GM19372 (cell line): Measurements from ENCODE around the gene ITGB3.

Experiments used
- ATAC-seq: cut with Tn5 transposase; IDR thresholded peaks from one replicate; pipeline ENCODE4 v1.9.1; 2021; ENCODE audit warnings: mild to moderate bottlenecking, low read depth, moderate library complexity; ENCODE audit not compliant: unreplicated experiment

ITGB3 gene

DNA sequence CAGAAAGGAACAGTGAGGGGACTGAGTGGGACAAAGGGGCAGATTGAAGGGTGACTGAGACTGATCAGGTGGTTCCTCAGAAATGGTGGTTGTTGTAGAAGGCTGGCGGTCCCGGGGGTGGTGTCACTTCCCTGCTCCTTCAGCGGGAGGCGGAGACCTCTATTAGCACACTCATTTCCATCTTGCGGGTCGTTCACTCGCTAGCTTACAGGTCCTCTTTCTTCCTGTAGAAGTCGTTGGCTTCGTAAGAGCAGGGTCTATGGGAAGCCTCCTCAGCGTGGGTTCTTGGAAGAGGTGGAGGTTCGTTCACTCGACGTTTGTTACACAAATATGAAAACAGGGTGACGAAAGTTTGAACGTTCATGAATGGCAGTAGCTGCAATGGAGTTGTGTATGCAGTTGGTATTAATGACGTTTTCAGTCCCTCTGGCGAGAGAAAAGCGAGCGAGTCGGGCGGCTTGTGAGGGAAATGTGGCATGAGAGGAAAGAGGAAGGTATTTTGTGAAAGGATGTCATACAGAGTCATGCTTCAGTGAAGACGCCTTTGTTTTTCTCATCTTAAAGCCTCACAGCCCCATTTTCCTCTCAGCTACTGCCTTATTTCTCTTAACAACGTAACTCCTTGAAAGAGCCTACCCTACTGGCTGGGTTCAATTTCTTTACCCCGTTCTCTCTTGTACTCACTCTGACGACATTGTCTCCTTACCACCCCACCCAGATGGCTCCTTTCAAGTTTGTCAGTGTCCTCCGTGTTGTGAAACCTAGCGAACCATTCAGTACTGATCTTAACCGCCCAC lies 70.8 kb downstream of the ITGB3 start:
- peak; percentile 30 for ATAC-seq

DNA sequence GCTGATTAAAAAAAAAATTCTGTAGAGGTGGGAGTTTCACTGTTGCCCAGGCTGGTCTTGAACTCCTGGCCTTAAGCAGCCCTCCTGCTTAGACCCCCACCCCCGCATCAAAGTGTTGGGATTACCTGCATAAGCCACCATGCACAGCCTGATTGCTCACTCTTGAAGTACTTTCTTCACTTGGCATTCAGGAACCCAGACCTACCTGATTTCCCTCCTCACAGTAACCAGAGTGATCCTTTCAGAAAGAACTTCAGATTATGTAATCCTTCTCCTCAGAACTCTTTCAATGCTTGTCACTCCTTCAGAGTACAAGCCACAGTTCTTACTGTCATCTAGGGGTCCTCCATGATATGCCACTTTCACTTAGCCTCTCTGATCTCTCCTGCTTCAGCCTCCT lies 71.5 kb downstream of the ITGB3 start:
- no peak for ATAC-seq

- ATAC-seq = no peak
Observed at GRCh38 chr17:47330548-47330947, 76.9 kb downstream of the ITGB3 start.

- no peak for ATAC-seq
Observed at GRCh38 chr17:47332287-47332686, 78.7 kb downstream of the ITGB3 start.

DNA sequence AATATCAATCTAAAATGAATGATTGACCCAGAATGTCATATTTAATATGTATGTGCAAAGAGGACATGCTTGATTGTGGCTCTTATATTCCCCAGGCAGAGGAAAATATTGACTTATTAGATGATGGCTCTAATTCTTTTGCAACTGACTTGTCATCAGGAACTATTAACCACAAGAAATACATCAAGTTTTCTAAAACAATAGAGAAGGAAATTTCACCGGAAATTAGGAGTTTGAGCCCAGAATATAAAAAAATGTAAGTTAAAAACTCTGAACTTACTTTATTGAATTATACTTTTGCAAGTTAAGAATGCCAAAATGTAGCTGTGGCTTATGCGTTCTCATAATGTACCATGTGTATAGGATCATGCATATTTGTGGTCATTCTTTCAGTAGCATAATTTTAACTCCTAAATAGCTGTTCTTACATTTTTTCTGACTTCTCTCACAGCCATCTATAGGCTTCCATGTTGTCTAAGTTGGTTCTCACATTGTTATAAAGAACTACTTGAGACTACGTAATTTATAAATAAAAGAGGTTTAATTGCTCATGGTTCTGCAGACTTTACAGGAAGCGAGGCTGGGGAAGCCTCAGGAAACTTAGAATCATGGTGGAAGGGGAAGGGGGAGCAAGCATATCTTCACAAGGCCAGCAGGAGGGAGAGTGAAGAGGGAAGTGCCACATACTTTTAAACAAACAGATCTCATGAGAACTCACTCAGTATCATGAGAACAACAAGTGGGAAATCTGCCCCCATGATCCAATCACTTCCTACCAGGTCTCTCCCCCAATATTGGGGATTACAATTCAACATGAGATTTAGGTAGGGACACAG lies 81.7 kb downstream of the ITGB3 start:
- no peak for ATAC-seq

DNA sequence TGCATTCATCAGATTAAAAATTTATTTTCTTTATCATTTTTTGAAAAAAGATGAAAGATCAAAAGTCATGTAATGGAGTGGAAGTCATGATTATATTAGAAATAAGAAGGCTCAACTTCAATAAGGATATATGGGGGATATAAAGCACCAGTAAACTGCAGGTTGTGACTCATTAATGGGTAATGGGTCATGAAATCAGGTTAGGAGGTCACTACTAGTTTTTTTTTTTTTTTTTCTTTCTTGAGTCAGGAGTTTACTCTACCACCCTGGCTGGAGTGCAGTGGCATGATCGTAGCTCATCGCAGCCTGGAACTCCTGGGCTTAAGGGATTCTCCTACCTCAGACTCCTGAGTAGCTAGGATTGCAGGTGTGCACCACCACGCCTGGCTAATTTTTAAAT lies 84.4 kb downstream of the ITGB3 start:
- ATAC-seq = no peak

- ATAC-seq = no peak
Observed at GRCh38 chr17:47352848-47353247, 99.2 kb downstream of the ITGB3 start.

GRCh38 chr17:47358652-47359051 lies 105.0 kb downstream of the ITGB3 start:
- ATAC-seq = no peak
